GM23248 (cell line): ENCODE data around the gene PRKCE.

Source experiments
- EZH2 ChIP-seq: fragments of 200-600 bp; sonication (generic); IDR thresholded peaks from 2 replicates; pipeline ENCODE4 v1.6.1; 2018; ENCODE audit warnings: antibody characterized with exemption, mild to moderate bottlenecking; ENCODE audit not compliant: insufficient read depth, poor library complexity, severe bottlenecking
- EZH2phosphoT487 ChIP-seq: fragments of 200-600 bp; sonication (generic); IDR thresholded peaks from 2 replicates; pipeline ENCODE4 v1.6.1; 2018; ENCODE audit warnings: antibody characterized with exemption, moderate library complexity, mild to moderate bottlenecking, low read depth; ENCODE audit not compliant: insufficient read depth

DNA sequence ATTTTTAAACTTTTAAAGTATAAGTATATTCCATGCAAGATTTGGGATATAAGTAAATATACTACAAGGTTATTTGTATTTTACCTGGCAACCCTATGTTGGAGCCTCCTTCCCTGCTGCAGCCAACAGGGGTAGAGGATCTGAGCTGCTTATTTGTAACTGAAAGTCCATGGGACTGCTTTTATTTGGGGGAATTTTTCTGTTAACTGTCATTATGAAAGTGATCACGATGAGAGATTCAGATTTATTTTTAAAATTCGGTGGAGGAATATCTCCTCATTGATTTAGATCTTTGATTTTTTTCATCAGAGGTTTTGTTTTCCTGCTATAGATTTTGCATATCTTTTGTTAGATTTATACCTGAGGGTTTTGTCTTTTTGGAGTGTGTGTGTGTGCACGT lies 215.9 kb downstream of the PRKCE start:
- no peak for TF ChIP-seq EZH2
- TF ChIP-seq EZH2phosphoT487, result no peak
